ENCODE results near the gene SLC25A22.

SLC25A22 gene

DNA sequence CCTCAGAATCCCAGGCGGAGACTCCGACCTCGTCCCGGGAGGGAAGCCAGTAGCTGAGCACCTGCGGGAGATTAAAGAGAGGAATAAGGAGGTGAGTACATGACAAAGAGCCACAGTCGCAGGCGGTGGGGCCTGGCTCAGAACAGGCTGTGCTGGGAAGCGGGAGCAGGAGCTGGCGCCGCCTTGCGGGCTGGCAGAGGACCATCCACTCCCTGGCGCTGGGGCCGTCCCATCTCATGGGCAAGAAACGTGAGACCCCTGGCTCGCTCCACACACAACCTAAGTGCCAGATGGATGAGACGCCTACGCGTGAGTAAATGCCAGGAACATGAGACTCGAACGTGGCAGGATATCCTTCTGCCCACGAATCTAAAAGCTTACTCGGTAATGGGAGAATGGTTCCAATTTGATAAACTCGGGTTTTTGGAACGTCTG, 14.5 kb downstream of the SLC25A22 start:
- no peak overlapping the region for H3K27ac ChIP-seq (ENCODE audit: low read depth, low read length)

GRCh38 chr11:782264-783174, 15.6 kb downstream of the SLC25A22 start:
- H3K4me3 ChIP-seq (ENCODE audit: low read depth, low read length), result no peak overlapping the region
- no peak overlapping the region for H3K27ac ChIP-seq (ENCODE audit: low read depth, low read length)
- peaks cover 19% of the 10 kb centered on the region for H3K79me2 ChIP-seq (ENCODE audit: control insufficient read depth, insufficient read depth, low read length, unreplicated experiment)

More for the DNA sequence above, 14.5 kb downstream of the SLC25A22 start:
- no peak overlapping the region for H2AFZ ChIP-seq (ENCODE audit: low read length, unreplicated experiment)
- H3K79me2 ChIP-seq (ENCODE audit: control insufficient read depth, insufficient read depth, low read length, unreplicated experiment), result peaks cover 8% of the 10 kb centered on the region
- no peak overlapping the region for H3K4me3 ChIP-seq (ENCODE audit: low read depth, low read length)
- peaks cover 3% of the 10 kb centered on the region for H3K4me1 ChIP-seq (ENCODE audit: control insufficient read depth, insufficient read depth, low read length, unreplicated experiment)
- H3K36me3 ChIP-seq (ENCODE audit: insufficient read depth, low read length), result no peaks in the 10 kb centered on the region
- H3K27me3 ChIP-seq (ENCODE audit: insufficient read depth, low read length), result no peaks in the 10 kb centered on the region

GRCh38 chr11:779955-780532, 18.0 kb downstream of the SLC25A22 start:
- Histone ChIP-seq H3K27me3 (ENCODE audit: insufficient read depth, low read length) (no peaks in the 10 kb centered on the region), H3K4me3 (ENCODE audit: low read depth, low read length) (no peak overlapping the region), H2AFZ (ENCODE audit: low read length, unreplicated experiment) (no peak overlapping the region), H3K4me1 (ENCODE audit: control insufficient read depth, insufficient read depth, low read length, unreplicated experiment) (peaks cover 18% of the 10 kb centered on the region), H3K36me3 (ENCODE audit: insufficient read depth, low read length) (no peaks in the 10 kb centered on the region), H3K79me2 (ENCODE audit: control insufficient read depth, insufficient read depth, low read length, unreplicated experiment) (peaks cover 40% of the 10 kb centered on the region), H3K27ac (ENCODE audit: low read depth, low read length) (no peak overlapping the region)

More at GRCh38 chr11:782264-783174, 15.6 kb downstream of the SLC25A22 start:
- Histone ChIP-seq H3K4me1 (ENCODE audit: control insufficient read depth, insufficient read depth, low read length, unreplicated experiment) (peaks cover 9% of the 10 kb centered on the region), H3K27me3 (ENCODE audit: insufficient read depth, low read length) (no peaks in the 10 kb centered on the region), H2AFZ (ENCODE audit: low read length, unreplicated experiment) (no peak overlapping the region), H3K36me3 (ENCODE audit: insufficient read depth, low read length) (no peaks in the 10 kb centered on the region)

DNA sequence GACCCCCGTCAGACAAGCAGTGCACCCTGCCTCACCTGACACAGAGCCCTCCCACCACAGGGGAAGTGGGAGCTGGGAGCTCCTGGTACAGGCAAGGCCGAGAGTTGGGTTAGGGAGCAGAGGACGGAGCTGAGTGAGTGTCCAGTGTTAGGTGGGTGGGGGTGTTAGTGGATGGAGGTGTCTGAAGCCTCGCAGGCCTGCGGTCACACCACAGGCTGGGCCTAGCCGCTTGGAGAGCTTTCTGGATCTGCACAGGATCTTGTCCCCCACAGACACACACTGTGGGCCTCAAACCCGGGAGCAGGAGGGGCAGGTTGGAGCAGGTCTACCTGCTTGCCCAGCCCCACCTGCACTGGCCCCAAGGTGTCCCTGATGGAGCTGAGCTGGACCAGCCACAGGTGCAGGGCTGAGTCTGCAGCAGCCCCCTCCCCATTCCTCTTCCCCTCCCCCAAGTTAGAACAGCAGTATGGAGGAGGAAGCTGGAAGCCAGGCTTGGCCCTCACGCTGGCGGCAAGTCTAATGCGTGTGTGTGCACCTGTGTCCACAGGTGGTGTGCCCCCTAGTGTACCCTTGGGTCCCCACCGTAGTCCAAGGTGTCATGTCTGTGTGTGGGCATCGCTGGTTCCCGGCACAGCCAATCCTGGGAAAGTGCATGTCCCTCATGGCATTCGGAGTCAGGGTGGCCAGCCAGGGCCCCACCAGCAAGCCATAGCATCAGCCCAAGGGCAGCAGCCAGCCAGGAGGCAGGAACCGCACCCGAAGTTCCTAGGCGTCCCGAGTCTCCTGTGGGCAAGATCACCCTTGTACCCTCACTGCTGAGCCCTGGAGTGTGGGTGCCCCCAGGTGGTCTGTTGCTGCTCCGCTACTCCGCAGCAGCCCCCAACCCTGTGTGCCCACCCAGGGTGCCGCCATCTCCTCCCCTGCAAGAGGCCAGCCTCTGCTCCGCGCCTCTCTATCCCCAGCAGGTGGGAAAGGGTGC, 18.8 kb downstream of the SLC25A22 start:
- H2AFZ ChIP-seq (ENCODE audit: low read length, unreplicated experiment), result no peak overlapping the region

GRCh38 chr11:777288-778255, 20.5 kb downstream of the SLC25A22 start, which contains the start of gene GATD1:
Gene GATD1 (minus strand): TSS chr11:777487. CDS start chr11:777462, 25 bp downstream.
- peaks cover 22% of the 10 kb centered on the region for H3K4me1 ChIP-seq (ENCODE audit: control insufficient read depth, insufficient read depth, low read length, unreplicated experiment)
- no peaks in the 10 kb centered on the region; the same call in 1 of the 2 replicates for H3K36me3 ChIP-seq (ENCODE audit: insufficient read depth, low read length)
- H3K27me3 ChIP-seq (ENCODE audit: insufficient read depth, low read length), result no peaks in the 10 kb centered on the region
- H3K79me2 ChIP-seq (ENCODE audit: control insufficient read depth, insufficient read depth, low read length, unreplicated experiment), result peaks cover 64% of the 10 kb centered on the region
- H2AFZ ChIP-seq (ENCODE audit: low read length, unreplicated experiment), result peak within 1 kb of the TSS; percentile 68
- H3K27ac ChIP-seq (ENCODE audit: low read depth, low read length), result peak within 1 kb of the TSS; percentile 75
- peak within 1 kb of the TSS; percentile 100 for H3K4me3 ChIP-seq (ENCODE audit: low read depth, low read length)

More for the DNA sequence above, 18.8 kb downstream of the SLC25A22 start:
- Histone ChIP-seq H3K27me3 (ENCODE audit: insufficient read depth, low read length) (no peaks in the 10 kb centered on the region), H3K79me2 (ENCODE audit: control insufficient read depth, insufficient read depth, low read length, unreplicated experiment) (peaks cover 47% of the 10 kb centered on the region), H3K27ac (ENCODE audit: low read depth, low read length) (no peak overlapping the region), H3K4me1 (ENCODE audit: control insufficient read depth, insufficient read depth, low read length, unreplicated experiment) (peaks cover 22% of the 10 kb centered on the region), H3K36me3 (ENCODE audit: insufficient read depth, low read length) (no peaks in the 10 kb centered on the region), H3K4me3 (ENCODE audit: low read depth, low read length) (no peak overlapping the region)

GRCh38 chr11:776561-777287, 21.4 kb downstream of the SLC25A22 start:
- Histone ChIP-seq H3K27ac (ENCODE audit: low read depth, low read length) (peak overlapping the region; percentile 75), H3K4me1 (ENCODE audit: control insufficient read depth, insufficient read depth, low read length, unreplicated experiment) (peaks cover 22% of the 10 kb centered on the region), H3K4me3 (ENCODE audit: low read depth, low read length) (peak overlapping the region; percentile 100), H2AFZ (ENCODE audit: low read length, unreplicated experiment) (no peak overlapping the region), H3K36me3 (ENCODE audit: insufficient read depth, low read length) (no peaks in the 10 kb centered on the region; the same call in 1 of the 2 replicates), H3K79me2 (ENCODE audit: control insufficient read depth, insufficient read depth, low read length, unreplicated experiment) (peaks cover 65% of the 10 kb centered on the region), H3K27me3 (ENCODE audit: insufficient read depth, low read length) (no peaks in the 10 kb centered on the region)

DNA sequence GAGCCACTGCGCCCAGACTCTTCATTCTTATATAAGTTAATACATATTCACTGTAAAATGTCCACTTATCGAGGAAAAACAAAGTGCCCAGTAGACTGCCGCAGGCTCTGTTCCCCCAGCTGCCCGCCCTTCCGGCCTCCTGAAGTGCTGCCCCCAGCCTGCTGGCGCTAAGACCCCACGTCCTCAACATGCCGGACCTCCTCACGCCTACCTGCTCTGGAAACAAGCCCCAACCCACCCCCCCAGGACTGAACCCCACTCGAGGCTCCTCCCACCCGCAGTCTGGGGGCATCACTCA, 21.9 kb downstream of the SLC25A22 start:
- Histone ChIP-seq H3K4me1 (ENCODE audit: control insufficient read depth, insufficient read depth, low read length, unreplicated experiment) (peaks cover 22% of the 10 kb centered on the region), H2AFZ (ENCODE audit: low read length, unreplicated experiment) (no peak overlapping the region), H3K79me2 (ENCODE audit: control insufficient read depth, insufficient read depth, low read length, unreplicated experiment) (peaks cover 69% of the 10 kb centered on the region), H3K27me3 (ENCODE audit: insufficient read depth, low read length) (no peaks in the 10 kb centered on the region), H3K27ac (ENCODE audit: low read depth, low read length) (peak overlapping the region; percentile 47; the same call in 1 of the 2 replicates), H3K4me3 (ENCODE audit: low read depth, low read length) (peak overlapping the region; percentile 100), H3K36me3 (ENCODE audit: insufficient read depth, low read length) (no peaks in the 10 kb centered on the region; the same call in 1 of the 2 replicates)

GRCh38 chr11:774873-775592, 23.0 kb downstream of the SLC25A22 start:
- Histone ChIP-seq H3K4me1 (ENCODE audit: control insufficient read depth, insufficient read depth, low read length, unreplicated experiment) (peaks cover 22% of the 10 kb centered on the region), H3K79me2 (ENCODE audit: control insufficient read depth, insufficient read depth, low read length, unreplicated experiment) (peaks cover 78% of the 10 kb centered on the region), H3K4me3 (ENCODE audit: low read depth, low read length) (peak overlapping the region; percentile 100), H3K36me3 (ENCODE audit: insufficient read depth, low read length) (peaks cover 7% of the 10 kb centered on the region; the same call in 1 of the 2 replicates), H3K27ac (ENCODE audit: low read depth, low read length) (0 out of 2 replicates have a peak overlapping the region, but pooled peaks have one; percentile 23), H2AFZ (ENCODE audit: low read length, unreplicated experiment) (no peak overlapping the region), H3K27me3 (ENCODE audit: insufficient read depth, low read length) (no peaks in the 10 kb centered on the region)

Measured in ACC112 (cell line).